ENCODE results near the gene TBCK.

TBCK gene

DNA sequence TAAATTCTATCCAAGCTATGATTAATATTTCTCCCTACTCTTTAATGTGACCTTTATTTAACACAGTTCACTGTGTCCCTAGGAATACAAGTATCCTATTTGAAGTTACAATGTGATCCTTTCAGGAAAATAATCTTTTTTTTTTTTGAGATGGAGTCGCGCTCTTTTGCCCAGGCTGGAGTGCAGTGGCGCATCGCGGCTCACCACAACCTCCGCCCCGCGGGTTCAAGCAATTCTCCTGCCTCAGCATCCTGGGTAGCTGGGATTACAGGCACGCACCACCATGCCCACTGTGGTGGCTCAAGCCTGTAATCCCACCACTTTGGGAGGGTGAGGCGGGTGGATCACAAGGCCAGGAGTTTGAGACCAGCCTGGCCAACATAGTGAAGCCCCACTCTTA is 21.9 kb downstream of the TBCK start:
- DNase-seq: no peak
- Histone ChIP-seq H3K9ac (ENCODE audit: low read length) (no peak overlapping the region), H4K20me1 (ENCODE audit: insufficient read depth, low read length) (no peaks in the 10 kb centered on the region), H3K4me1 (ENCODE audit: low read length) (no peaks in the 10 kb centered on the region), H3K27me3 (replicated peaks; ENCODE audit: insufficient read depth, low read length) (no peaks in the 10 kb centered on the region), H3F3A (ENCODE audit: insufficient read depth, low read length) (no peaks in the 10 kb centered on the region), H3K4me2 (ENCODE audit: low read depth, low read length) (no peak overlapping the region), H3K4me3 (ENCODE audit: low read length) (no peak overlapping the region), H3K36me3 (replicated peaks; ENCODE audit: insufficient read depth, low read length) (no peaks in the 10 kb centered on the region; the same call in 1 of the 2 replicates), H3K9me3 (replicated peaks; ENCODE audit: insufficient read depth, low read length) (no peaks in the 10 kb centered on the region), H2AFZ (ENCODE audit: low read length) (no peak overlapping the region), H3K79me2 (ENCODE audit: low read length) (no peaks in the 10 kb centered on the region), H3K9me2 (replicated peaks; ENCODE audit: insufficient read depth, low read length) (no peaks in the 10 kb centered on the region), H3K27ac (ENCODE audit: low read length) (no peak overlapping the region)
- no peak for TF ChIP-seq EZH2phosphoT487 (IDR thresholded peaks at IDR 0.05; ENCODE audit: low read length)
- no peak for TF ChIP-seq EZH2 (optimal IDR thresholded peaks at IDR 0.05; ENCODE audit: low read depth, low read length)
- TF ChIP-seq, protein P1, sequence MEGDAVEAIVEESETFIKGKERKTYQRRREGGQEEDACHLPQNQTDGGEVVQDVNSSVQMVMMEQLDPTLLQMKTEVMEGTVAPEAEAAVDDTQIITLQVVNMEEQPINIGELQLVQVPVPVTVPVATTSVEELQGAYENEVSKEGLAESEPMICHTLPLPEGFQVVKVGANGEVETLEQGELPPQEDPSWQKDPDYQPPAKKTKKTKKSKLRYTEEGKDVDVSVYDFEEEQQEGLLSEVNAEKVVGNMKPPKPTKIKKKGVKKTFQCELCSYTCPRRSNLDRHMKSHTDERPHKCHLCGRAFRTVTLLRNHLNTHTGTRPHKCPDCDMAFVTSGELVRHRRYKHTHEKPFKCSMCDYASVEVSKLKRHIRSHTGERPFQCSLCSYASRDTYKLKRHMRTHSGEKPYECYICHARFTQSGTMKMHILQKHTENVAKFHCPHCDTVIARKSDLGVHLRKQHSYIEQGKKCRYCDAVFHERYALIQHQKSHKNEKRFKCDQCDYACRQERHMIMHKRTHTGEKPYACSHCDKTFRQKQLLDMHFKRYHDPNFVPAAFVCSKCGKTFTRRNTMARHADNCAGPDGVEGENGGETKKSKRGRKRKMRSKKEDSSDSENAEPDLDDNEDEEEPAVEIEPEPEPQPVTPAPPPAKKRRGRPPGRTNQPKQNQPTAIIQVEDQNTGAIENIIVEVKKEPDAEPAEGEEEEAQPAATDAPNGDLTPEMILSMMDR (IDR thresholded peaks at IDR 0.05; ENCODE audit: low read length): no peak

DNA sequence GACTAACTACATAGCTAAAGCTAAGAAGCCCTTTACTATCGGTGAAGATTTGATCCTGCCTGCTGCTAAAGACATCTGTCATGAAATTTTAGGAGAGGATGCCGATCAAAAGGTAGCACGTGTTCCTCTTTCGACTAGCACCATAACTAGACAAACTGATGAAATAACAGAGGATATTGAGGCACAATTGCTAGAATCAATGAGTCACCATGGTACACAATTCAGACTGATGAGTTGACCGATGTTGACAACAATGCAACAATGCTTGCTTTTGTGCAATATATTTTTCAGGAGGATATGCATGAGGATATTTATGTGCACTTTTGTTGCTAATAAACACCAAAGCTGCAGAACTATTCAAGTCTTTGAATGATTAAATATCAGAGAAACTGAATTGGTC is 24.3 kb downstream of the TBCK start:
- H3K9me2 ChIP-seq (replicated peaks; ENCODE audit: insufficient read depth, low read length): no peaks in the 10 kb centered on the region
- no peaks in the 10 kb centered on the region; the same call in 1 of the 2 replicates for H3K36me3 ChIP-seq (replicated peaks; ENCODE audit: insufficient read depth, low read length)

GRCh38 chr4:106289737-106290136 is 26.3 kb downstream of the TBCK start:
- H3F3A ChIP-seq (ENCODE audit: insufficient read depth, low read length): no peaks in the 10 kb centered on the region
- no peak overlapping the region for H3K4me2 ChIP-seq (ENCODE audit: low read depth, low read length)
- H3K79me2 ChIP-seq (ENCODE audit: low read length): no peaks in the 10 kb centered on the region
- no peak overlapping the region for H3K9ac ChIP-seq (ENCODE audit: low read length)
- no peaks in the 10 kb centered on the region for H3K36me3 ChIP-seq (replicated peaks; ENCODE audit: insufficient read depth, low read length)
- TF ChIP-seq, protein P1 (IDR thresholded peaks at IDR 0.05; ENCODE audit: low read length): no peak
- no peak overlapping the region for H3K27ac ChIP-seq (ENCODE audit: low read length)
- no peaks in the 10 kb centered on the region for H3K27me3 ChIP-seq (replicated peaks; ENCODE audit: insufficient read depth, low read length)
- H2AFZ ChIP-seq (ENCODE audit: low read length): no peak overlapping the region
- no peaks in the 10 kb centered on the region for H3K9me2 ChIP-seq (replicated peaks; ENCODE audit: insufficient read depth, low read length)
- H3K9me3 ChIP-seq (replicated peaks; ENCODE audit: insufficient read depth, low read length): no peaks in the 10 kb centered on the region
- no peak for DNase-seq
- H3K4me1 ChIP-seq (ENCODE audit: low read length): peaks cover 7% of the 10 kb centered on the region; the same call in 1 of the 2 replicates
- no peaks in the 10 kb centered on the region for H4K20me1 ChIP-seq (ENCODE audit: insufficient read depth, low read length)
- H3K4me3 ChIP-seq (ENCODE audit: low read length): no peak overlapping the region

More for the DNA sequence above, 24.3 kb downstream of the TBCK start:
- no peaks in the 10 kb centered on the region for H3K27me3 ChIP-seq (replicated peaks; ENCODE audit: insufficient read depth, low read length)
- H4K20me1 ChIP-seq (ENCODE audit: insufficient read depth, low read length): no peaks in the 10 kb centered on the region
- H3K4me2 ChIP-seq (ENCODE audit: low read depth, low read length): no peak overlapping the region
- no peak overlapping the region for H2AFZ ChIP-seq (ENCODE audit: low read length)
- H3K27ac ChIP-seq (ENCODE audit: low read length): no peak overlapping the region
- TF ChIP-seq, protein P1 (IDR thresholded peaks at IDR 0.05; ENCODE audit: low read length): no peak
- TF ChIP-seq EZH2phosphoT487 (IDR thresholded peaks at IDR 0.05; ENCODE audit: low read length): no peak
- TF ChIP-seq EZH2 (optimal IDR thresholded peaks at IDR 0.05; ENCODE audit: low read depth, low read length): no peak
- no peak overlapping the region for H3K9ac ChIP-seq (ENCODE audit: low read length)
- H3F3A ChIP-seq (ENCODE audit: insufficient read depth, low read length): no peaks in the 10 kb centered on the region
- H3K9me3 ChIP-seq (replicated peaks; ENCODE audit: insufficient read depth, low read length): no peaks in the 10 kb centered on the region
- no peaks in the 10 kb centered on the region for H3K4me1 ChIP-seq (ENCODE audit: low read length)
- H3K79me2 ChIP-seq (ENCODE audit: low read length): no peaks in the 10 kb centered on the region
- DNase-seq: no peak
- no peak overlapping the region for H3K4me3 ChIP-seq (ENCODE audit: low read length)

Data from MM.1S (cell line).